ENCODE data around the gene KPNA2.

The KPNA2 gene

DNA sequence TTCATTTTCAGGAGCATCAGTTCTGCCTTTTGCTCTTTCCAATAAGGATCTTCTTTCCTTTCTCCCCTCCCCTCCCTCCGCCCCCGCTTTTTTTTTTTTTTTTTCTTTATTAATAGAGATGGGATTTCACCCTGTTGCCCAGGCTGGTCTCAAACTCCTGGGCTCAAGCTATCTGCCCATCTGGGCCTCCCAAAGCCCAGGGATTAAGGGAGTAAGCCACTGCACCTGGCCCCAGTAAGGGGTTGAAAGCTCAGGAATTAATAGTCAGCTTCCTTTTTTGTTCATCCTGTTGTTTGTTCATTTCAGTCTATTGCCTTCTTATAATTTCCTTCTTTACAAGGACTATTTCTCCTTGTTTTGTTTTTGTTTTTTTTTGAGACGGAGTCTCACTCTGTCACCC, 31.3 kb upstream of the KPNA2 start:
- H3K4me3 ChIP-seq = no peak overlapping the region
- H3K4me1 ChIP-seq = no peaks in the 10 kb centered on the region
- no peaks in the 10 kb centered on the region for H3K27me3 ChIP-seq
- no peak overlapping the region for H3K27ac ChIP-seq
- TF ChIP-seq, protein P1, sequence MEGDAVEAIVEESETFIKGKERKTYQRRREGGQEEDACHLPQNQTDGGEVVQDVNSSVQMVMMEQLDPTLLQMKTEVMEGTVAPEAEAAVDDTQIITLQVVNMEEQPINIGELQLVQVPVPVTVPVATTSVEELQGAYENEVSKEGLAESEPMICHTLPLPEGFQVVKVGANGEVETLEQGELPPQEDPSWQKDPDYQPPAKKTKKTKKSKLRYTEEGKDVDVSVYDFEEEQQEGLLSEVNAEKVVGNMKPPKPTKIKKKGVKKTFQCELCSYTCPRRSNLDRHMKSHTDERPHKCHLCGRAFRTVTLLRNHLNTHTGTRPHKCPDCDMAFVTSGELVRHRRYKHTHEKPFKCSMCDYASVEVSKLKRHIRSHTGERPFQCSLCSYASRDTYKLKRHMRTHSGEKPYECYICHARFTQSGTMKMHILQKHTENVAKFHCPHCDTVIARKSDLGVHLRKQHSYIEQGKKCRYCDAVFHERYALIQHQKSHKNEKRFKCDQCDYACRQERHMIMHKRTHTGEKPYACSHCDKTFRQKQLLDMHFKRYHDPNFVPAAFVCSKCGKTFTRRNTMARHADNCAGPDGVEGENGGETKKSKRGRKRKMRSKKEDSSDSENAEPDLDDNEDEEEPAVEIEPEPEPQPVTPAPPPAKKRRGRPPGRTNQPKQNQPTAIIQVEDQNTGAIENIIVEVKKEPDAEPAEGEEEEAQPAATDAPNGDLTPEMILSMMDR (IDR thresholded peaks at IDR 0.05) = no peak
- DNase-seq = no peak
- intact Hi-C loops (cut with DNase I; ENCODE audit: low total_unique reads) = no loop called here
- no peaks in the 10 kb centered on the region for H3K9me3 ChIP-seq
- H3K36me3 ChIP-seq = no peaks in the 10 kb centered on the region

DNA sequence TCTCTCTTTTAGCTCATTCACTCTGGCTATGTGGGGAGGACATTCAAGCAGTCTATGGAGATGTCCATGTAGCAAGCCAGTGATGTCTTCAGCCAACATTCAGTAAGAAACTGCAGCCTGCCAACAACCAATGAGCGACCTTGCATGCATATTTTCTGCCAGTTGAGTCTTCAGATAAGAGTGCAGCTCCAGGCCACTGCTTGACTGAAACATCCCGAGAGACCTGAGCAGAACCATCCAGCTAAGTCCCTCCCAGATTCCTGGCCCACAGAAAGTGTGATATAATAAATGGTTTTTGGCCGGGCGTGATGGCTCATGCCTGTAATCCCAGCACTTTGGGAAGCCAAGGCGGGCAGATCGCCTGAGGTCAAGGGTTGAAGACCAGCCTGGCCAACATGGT, 28.7 kb upstream of the KPNA2 start:
- no peaks in the 10 kb centered on the region for H3K9me3 ChIP-seq
- H3K27me3 ChIP-seq = no peaks in the 10 kb centered on the region
- TF ChIP-seq, protein P1 (IDR thresholded peaks at IDR 0.05) = no peak
- DNase-seq = peak in 1 of 2 donors; percentile 32
- H3K4me1 ChIP-seq = no peaks in the 10 kb centered on the region
- no peaks in the 10 kb centered on the region for H3K36me3 ChIP-seq
- H3K4me3 ChIP-seq = no peak overlapping the region
- intact Hi-C loops (cut with DNase I; ENCODE audit: low total_unique reads) = no loop called here
- H3K27ac ChIP-seq = no peak overlapping the region

DNA sequence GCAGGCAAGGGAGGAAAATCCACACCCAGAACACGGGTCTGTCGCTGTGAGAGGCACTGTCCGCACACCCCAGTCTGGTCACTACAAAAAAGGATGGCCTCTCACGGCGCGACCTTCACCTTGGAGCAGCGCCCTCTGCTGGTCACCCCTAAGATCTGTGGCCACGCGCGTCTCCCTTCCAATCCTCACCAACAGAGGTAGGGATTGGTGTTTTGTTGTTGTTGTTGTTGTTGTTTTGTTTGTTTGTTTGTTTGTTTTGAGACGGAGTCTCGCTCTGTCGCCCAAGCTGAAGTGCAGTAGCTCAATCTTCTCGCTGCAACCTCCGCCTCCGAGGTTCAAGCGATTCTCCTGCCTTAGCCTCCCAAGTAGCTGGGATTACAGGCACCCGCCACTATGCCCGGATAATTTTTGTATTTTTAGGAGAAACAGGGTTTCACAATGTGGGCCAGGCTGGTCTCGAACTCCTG, 24.3 kb upstream of the KPNA2 start:
- TF ChIP-seq, protein P1 (IDR thresholded peaks at IDR 0.05) = peak; percentile 49
- Histone ChIP-seq H3K4me1 (no peaks in the 10 kb centered on the region), H3K27me3 (no peaks in the 10 kb centered on the region), H3K9me3 (no peaks in the 10 kb centered on the region), H3K4me3 (no peak overlapping the region), H3K36me3 (no peaks in the 10 kb centered on the region), H3K27ac (no peak overlapping the region)
- intact Hi-C loops (cut with DNase I; ENCODE audit: low total_unique reads) = no loop called here
- DNase-seq = peak in 1 of 2 donors; percentile 31

DNA sequence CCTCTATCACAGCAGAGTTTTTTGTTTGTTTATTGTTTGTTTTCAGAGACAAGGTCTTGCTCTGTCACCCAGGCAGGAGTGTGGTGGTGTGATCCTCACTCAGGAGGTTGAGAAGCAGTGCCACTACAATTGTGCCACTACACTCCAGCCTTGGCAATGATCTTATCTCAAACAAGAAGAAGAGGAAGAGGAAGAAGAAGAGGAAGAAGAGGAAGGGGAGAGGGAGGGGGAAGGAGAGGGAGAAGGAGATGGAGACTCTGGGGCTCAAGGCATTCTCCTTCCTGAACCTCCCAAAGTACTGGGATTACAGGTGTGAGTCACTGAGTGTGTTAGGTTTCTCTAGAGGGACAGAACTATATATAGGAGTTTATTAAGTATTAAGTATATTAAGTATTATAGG, 22.1 kb upstream of the KPNA2 start:
- no peaks in the 10 kb centered on the region for H3K36me3 ChIP-seq
- H3K27ac ChIP-seq = no peak overlapping the region
- no peaks in the 10 kb centered on the region for H3K27me3 ChIP-seq
- intact Hi-C loops (cut with DNase I; ENCODE audit: low total_unique reads) = no loop called here
- DNase-seq = no peak
- TF ChIP-seq, protein P1 (IDR thresholded peaks at IDR 0.05) = no peak
- H3K4me1 ChIP-seq = no peaks in the 10 kb centered on the region
- no peaks in the 10 kb centered on the region for H3K9me3 ChIP-seq
- no peak overlapping the region for H3K4me3 ChIP-seq

DNA sequence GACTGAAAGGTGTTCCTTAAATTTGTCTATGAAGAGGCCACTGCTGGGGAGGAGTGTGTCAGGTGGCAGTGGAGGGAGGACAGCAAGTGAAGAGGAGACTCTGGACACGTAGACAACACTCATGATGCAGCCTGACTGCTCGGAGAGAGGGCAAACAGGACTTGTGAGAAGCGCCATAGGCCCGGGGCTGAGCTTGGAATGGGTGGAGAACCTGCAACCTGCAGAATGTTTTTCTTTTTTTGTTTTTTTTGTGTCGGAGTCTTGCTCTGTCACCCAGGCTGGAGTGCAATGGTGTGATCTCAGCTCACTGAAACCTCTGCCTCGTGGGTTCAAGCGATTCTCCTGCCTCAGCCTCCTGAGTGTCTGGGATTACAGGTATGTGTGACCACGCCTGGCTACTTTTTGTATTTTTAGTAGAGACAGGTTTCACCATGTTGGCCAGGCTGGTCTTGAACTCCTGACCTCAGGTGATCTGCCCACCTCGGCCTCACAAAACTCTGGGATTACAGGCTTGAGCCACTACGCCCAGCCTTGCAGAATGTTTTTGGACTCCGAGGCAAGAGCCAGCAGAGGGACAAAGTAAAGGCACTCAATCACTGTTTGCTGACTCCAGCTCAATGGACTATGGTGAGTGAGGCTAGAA, 20.3 kb upstream of the KPNA2 start:
- peaks cover 0 to under 1% (median 0%) of the 10 kb centered on the region in 4 donors for H3K4me1 ChIP-seq
- no peaks in the 10 kb centered on the region for H3K27me3 ChIP-seq
- no peak overlapping the region for H3K27ac ChIP-seq
- no peaks in the 10 kb centered on the region for H3K9me3 ChIP-seq
- no peak for DNase-seq
- H3K36me3 ChIP-seq = no peaks in the 10 kb centered on the region
- intact Hi-C loops (cut with DNase I; ENCODE audit: low total_unique reads) = no loop called here
- TF ChIP-seq, protein P1 (IDR thresholded peaks at IDR 0.05) = no peak
- H3K4me3 ChIP-seq = no peak overlapping the region
